ENCODE results near the gene TMPRSS11E. TPM values are rescaled to one million over a fixed set of nuclear protein-coding genes. Genes with fewer than 3 reads are reported as not detected.

Gene TMPRSS11E
- total RNA-seq, 6 donors from 2014 or later = not detected

DNA sequence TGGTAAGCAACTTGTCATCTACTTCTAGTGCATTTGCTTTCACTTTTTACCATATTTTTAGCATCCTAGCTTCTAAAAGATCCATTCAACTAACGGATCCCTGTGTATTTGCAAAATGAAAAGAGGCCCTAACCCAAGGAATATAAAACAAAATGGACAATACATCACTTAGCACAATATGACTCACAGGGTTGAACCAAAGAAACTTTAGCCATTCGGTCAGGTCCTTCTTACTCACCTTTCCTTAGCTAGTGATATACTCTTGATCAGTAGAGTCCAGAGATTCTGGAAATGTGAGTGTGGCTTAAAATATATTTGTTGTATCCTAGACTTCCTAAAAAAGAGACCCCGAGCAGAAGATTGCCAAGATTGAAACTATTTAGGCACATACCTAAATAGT is 19.5 kb downstream of the TMPRSS11E start:
- H3K4me1 ChIP-seq = no peaks in the 10 kb centered on the region
- 85 to 90% methylated on average over 3 of the region's 3 CpGs for WGBS, 2 donors
- no peak overlapping the region for H3K4me3 ChIP-seq
- no peaks in the 10 kb centered on the region for H3K36me3 ChIP-seq
- H3K9me3 ChIP-seq = no peaks in the 10 kb centered on the region
- DNase-seq (no peak), ATAC-seq (ENCODE audit: low FRiP score in 2 of 2) (no peak)
- H3K27me3 ChIP-seq = no peaks in the 10 kb centered on the region
- H3K27ac ChIP-seq = no peak overlapping the region
- TF ChIP-seq, protein P1, sequence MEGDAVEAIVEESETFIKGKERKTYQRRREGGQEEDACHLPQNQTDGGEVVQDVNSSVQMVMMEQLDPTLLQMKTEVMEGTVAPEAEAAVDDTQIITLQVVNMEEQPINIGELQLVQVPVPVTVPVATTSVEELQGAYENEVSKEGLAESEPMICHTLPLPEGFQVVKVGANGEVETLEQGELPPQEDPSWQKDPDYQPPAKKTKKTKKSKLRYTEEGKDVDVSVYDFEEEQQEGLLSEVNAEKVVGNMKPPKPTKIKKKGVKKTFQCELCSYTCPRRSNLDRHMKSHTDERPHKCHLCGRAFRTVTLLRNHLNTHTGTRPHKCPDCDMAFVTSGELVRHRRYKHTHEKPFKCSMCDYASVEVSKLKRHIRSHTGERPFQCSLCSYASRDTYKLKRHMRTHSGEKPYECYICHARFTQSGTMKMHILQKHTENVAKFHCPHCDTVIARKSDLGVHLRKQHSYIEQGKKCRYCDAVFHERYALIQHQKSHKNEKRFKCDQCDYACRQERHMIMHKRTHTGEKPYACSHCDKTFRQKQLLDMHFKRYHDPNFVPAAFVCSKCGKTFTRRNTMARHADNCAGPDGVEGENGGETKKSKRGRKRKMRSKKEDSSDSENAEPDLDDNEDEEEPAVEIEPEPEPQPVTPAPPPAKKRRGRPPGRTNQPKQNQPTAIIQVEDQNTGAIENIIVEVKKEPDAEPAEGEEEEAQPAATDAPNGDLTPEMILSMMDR (IDR thresholded peaks at IDR 0.05) = no peak
- TF ChIP-seq POLR2A (IDR thresholded peaks at IDR 0.05) (no peak), EP300 (IDR thresholded peaks at IDR 0.05) (no peak), POLR2AphosphoS5 (IDR thresholded peaks at IDR 0.05) (no peak)

GRCh38 chr4:68469482-68469881 is 22.2 kb downstream of the TMPRSS11E start:
- DNase-seq (no peak), ATAC-seq (ENCODE audit: low FRiP score in 2 of 2) (no peak)
- Histone ChIP-seq H3K27me3 (no peaks in the 10 kb centered on the region), H3K9me3 (no peaks in the 10 kb centered on the region), H3K4me1 (no peaks in the 10 kb centered on the region), H3K36me3 (no peaks in the 10 kb centered on the region), H3K27ac (no peak overlapping the region), H3K4me3 (no peak overlapping the region)
- TF ChIP-seq POLR2A (IDR thresholded peaks at IDR 0.05) (no peak), EP300 (IDR thresholded peaks at IDR 0.05) (no peak), POLR2AphosphoS5 (IDR thresholded peaks at IDR 0.05) (no peak)
- TF ChIP-seq, protein P1 (IDR thresholded peaks at IDR 0.05) = no peak

GRCh38 chr4:68476191-68476590 is 28.9 kb downstream of the TMPRSS11E start:
- Histone ChIP-seq H3K9me3 (no peaks in the 10 kb centered on the region), H3K4me1 (no peaks in the 10 kb centered on the region), H3K4me3 (no peak overlapping the region), H3K36me3 (no peaks in the 10 kb centered on the region), H3K27ac (no peak overlapping the region), H3K27me3 (no peaks in the 10 kb centered on the region)
- ATAC-seq (ENCODE audit: low FRiP score in 2 of 2) (peak in 1 of 2 donors; percentile 46), DNase-seq (no peak)
- 83 to 84% methylated on average over 5 of the region's 5 CpGs for WGBS, 2 donors
- no peak for TF ChIP-seq POLR2A (IDR thresholded peaks at IDR 0.05)
- TF ChIP-seq, protein P1 (IDR thresholded peaks at IDR 0.05) = no peak
- TF ChIP-seq EP300 (IDR thresholded peaks at IDR 0.05) = no peak
- no peak for TF ChIP-seq POLR2AphosphoS5 (IDR thresholded peaks at IDR 0.05)

GRCh38 chr4:68489338-68489737 is 42.1 kb downstream of the TMPRSS11E start:
- no peak overlapping the region for H3K4me3 ChIP-seq
- no peak overlapping the region for H3K27ac ChIP-seq
- no peaks in the 10 kb centered on the region for H3K9me3 ChIP-seq
- no peaks in the 10 kb centered on the region for H3K27me3 ChIP-seq
- H3K36me3 ChIP-seq = no peaks in the 10 kb centered on the region
- ATAC-seq (ENCODE audit: low FRiP score in 2 of 2) (no peak), DNase-seq (peak in 1 of 2 donors; percentile 29)
- TF ChIP-seq POLR2AphosphoS5 (IDR thresholded peaks at IDR 0.05) (no peak), POLR2A (IDR thresholded peaks at IDR 0.05) (no peak), EP300 (IDR thresholded peaks at IDR 0.05) (no peak)
- TF ChIP-seq, protein P1 (IDR thresholded peaks at IDR 0.05) = no peak
- WGBS, 2 donors = 79 to 90% methylated on average over 4 of the region's 5 CpGs
- peaks cover 0 to 3% (median 0%) of the 10 kb centered on the region in 4 donors for H3K4me1 ChIP-seq

DNA sequence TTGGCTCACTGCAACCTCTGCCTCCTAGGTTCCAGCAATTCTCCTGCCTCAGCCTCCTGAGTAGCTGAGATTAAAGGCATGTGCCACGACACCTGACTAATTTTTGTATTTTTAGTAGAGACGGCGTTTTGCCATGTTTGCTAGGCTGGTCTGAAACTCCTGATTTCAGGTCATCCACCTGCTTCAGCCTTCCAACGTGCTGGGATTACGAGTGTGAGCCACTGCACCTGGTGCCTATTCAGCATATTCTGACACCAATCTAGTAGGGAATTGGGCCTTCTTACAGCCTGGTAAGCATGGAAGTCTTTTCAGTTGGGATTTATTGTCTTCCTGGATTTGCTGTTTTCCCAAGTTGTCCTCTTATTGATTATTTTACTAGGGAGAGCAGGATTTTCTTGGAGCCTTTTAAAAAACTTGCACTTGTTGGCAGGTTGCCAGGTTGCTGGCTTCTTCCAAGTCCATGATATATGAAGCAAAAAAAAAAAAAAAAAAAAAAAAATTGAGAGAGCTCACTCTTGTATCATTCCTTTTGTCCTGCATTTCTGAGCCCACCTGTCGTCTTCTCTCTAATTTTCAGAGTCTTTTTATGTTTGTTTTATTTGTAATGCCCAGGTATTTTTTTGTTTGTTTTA is 43.7 kb downstream of the TMPRSS11E start:
- DNase-seq (no peak), ATAC-seq (ENCODE audit: low FRiP score in 2 of 2) (no peak)
- Histone ChIP-seq H3K27ac (no peak overlapping the region), H3K4me1 (peaks cover 0 to 3% (median 0%) of the 10 kb centered on the region in 4 donors), H3K4me3 (no peak overlapping the region), H3K9me3 (no peaks in the 10 kb centered on the region), H3K36me3 (no peaks in the 10 kb centered on the region), H3K27me3 (no peaks in the 10 kb centered on the region)
- 89 to 93% methylated on average over 6 of the region's 6 CpGs for WGBS, 2 donors
- TF ChIP-seq EP300 (IDR thresholded peaks at IDR 0.05) = no peak
- TF ChIP-seq, protein P1 (IDR thresholded peaks at IDR 0.05) = no peak
- no peak for TF ChIP-seq POLR2A (IDR thresholded peaks at IDR 0.05)
- no peak for TF ChIP-seq POLR2AphosphoS5 (IDR thresholded peaks at IDR 0.05)

Data from upper lobe of left lung (tissue), 6 donors.